ENCODE data around the gene PSPC1. TPM values are rescaled to one million over a fixed set of nuclear protein-coding genes. Genes with fewer than 3 reads are reported as not detected.

Gene PSPC1
- total RNA-seq, 1 experiment from 2014 or later, result 27.1 TPM

DNA sequence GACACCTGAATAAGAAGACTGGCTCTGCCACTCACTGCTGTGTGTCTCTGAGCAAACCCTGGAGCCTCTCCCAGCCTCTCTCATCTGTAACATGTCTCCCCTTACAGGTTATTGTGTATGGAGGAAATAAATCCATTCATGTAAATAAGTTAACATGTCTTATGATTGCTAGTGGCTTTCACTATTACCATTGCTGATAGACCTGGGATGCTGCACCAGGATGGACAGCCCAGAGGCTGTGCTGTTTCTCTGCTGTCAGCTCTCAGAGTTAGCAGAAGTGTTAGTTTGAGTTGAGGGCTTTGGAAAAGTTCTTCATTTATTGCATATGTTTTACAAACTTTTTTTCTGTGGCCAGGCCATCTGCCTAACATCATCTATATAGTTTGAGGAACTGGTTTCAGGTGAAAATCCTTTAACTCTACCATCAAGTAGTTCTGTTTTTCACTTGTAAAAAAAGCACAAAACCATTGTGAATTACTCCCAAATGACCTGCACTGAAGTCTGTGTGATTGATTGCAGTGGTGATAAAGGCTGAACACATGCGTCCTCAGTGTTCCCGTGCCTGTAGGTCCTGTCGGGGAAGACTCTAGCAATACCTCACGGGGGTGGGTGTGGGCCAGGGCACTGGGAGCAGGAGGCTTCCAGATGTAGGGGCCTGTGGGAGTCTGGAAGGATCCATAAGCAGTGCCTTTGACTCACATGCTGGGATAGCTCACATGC is 124.7 kb downstream of the PSPC1 start:
- Histone ChIP-seq H4K20me1 (ENCODE audit: insufficient read depth) (no peaks in the 10 kb centered on the region), H3K9me2 (ENCODE audit: insufficient read depth) (no peaks in the 10 kb centered on the region), H2AFZ (no peak overlapping the region), H3K36me3 (ENCODE audit: low read depth) (0 out of 2 replicates have a peak, but pooled peaks cover 17% of the 10 kb centered on the region), H3F3A (ENCODE audit: insufficient read depth, low read depth) (no peaks in the 10 kb centered on the region), H3K4me1 (replicated peaks; ENCODE audit: insufficient read depth) (no peaks in the 10 kb centered on the region), H3K4me2 (no peak overlapping the region), H3K27me3 (ENCODE audit: insufficient read depth, low read depth) (no peaks in the 10 kb centered on the region), H3K79me2 (ENCODE audit: low read depth) (no peaks in the 10 kb centered on the region), H3K4me3 (no peak overlapping the region), H3K9me3 (ENCODE audit: insufficient read depth, low read depth) (no peaks in the 10 kb centered on the region), H3K27ac (no peak overlapping the region)
- BruUV-seq (replicated peaks), result no TSS peak
- DNase-seq, result no peak
- intact Hi-C loops (cut with micrococcal nuclease; ENCODE audit: unreplicated experiment), result no loop called here
- POLR2A ChIA-PET (ENCODE audit: unreplicated experiment), result no interaction called here
- CTCF ChIA-PET, result no interaction called here
- TF ChIP-seq, protein P1, sequence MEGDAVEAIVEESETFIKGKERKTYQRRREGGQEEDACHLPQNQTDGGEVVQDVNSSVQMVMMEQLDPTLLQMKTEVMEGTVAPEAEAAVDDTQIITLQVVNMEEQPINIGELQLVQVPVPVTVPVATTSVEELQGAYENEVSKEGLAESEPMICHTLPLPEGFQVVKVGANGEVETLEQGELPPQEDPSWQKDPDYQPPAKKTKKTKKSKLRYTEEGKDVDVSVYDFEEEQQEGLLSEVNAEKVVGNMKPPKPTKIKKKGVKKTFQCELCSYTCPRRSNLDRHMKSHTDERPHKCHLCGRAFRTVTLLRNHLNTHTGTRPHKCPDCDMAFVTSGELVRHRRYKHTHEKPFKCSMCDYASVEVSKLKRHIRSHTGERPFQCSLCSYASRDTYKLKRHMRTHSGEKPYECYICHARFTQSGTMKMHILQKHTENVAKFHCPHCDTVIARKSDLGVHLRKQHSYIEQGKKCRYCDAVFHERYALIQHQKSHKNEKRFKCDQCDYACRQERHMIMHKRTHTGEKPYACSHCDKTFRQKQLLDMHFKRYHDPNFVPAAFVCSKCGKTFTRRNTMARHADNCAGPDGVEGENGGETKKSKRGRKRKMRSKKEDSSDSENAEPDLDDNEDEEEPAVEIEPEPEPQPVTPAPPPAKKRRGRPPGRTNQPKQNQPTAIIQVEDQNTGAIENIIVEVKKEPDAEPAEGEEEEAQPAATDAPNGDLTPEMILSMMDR (conservative IDR thresholded peaks at IDR 0.05), result no peak
- TF ChIP-seq EZH2 (IDR thresholded peaks at IDR 0.05; ENCODE audit: low read depth), result no peak

Other genes starting within 250 kb of the PSPC1 start
- not detected in 2 replicates for gene TPTE2, start 221.4 kb downstream of the PSPC1 start, total RNA-seq (2021)
- gene MPHOSPH8, start 149.3 kb downstream of the PSPC1 start, total RNA-seq (2021), result 17.0 and 18.2 TPM in 2 replicates
- gene ZMYM5, start 80.7 kb upstream of the PSPC1 start, total RNA-seq (2021), result 10.0 and 10.3 TPM in 2 replicates
- 47.1 and 55.1 TPM in 2 replicates for gene ZMYM2, start 175.8 kb upstream of the PSPC1 start, total RNA-seq (2021)